ENCODE results near the gene KIF4A.

GRCh38 chrX:70279081-70279480 is 10.8 kb upstream of the KIF4A start:
- no peak for TF ChIP-seq CTCF (optimal IDR thresholded peaks at IDR 0.05 in 1 of 3, IDR thresholded peaks at IDR 0.05 in 1 of 3, conservative IDR thresholded peaks at IDR 0.05 in 1 of 3; ENCODE audit: extremely low read depth in 1 of 3, insufficient read depth in 2 of 3, low read length in 3 of 3)
- no peak for TF ChIP-seq EZH2 (IDR thresholded peaks at IDR 0.05; ENCODE audit: low read length)
